ENCODE data around the gene CEBPG. TPM values are rescaled to one million over a fixed set of nuclear protein-coding genes. Genes with fewer than 3 reads are reported as not detected.

CEBPG gene
- total RNA-seq, 1 experiment from 2014 or later = 25.8 TPM

DNA sequence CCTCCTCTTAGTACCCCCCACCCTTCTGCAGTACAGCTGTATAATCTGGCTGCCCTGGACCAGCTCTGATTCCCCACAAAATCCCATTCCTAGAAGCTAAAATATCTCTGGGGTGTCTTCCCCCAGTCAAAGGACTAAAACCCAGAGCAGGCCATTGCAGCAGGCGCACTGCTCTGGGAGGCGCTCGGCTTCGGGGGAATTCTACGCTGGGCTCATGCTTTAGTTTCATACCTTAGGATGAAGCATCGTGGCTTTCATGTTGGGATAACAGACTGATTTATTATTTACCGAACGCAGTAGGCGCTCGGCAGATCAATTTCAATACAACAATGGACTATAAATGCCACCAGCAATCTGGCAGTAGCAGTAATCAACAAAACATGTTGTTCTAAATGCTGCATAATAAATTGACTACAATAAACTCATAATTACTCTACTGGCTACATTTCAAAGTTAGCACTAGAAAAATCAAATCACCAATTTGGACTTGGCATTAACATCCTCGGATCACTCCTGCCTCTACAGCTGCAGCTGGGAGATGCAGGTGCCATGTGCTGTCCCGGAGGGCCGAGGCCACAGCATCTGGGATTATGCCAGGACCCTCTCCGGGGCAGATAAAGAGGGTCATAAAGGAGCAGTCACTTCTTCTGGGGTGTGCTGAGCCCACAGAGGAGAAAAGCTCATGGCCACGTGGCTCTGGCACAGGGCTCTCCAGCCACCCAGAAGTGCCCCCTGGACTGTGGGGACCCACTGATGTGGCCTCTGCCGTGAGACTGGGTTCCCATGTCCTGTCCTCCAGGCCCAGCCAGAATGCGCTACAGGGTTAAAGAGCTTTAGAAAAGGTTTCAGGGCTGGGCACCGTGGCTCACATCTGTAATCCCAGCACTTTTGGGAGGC, 35.3 kb downstream of the CEBPG start:
- Histone ChIP-seq H3K36me3 (replicated peaks; ENCODE audit: control insufficient read depth, insufficient read depth, low read length) (no peaks in the 10 kb centered on the region), H3K27me3 (ENCODE audit: control insufficient read depth, insufficient read depth, low read length) (no peaks in the 10 kb centered on the region), H3K4me3 (ENCODE audit: insufficient read depth, low read depth, low read length) (no peak overlapping the region)
- DNase-seq = no peak

GRCh38 chr19:33409906-33410685, 36.6 kb downstream of the CEBPG start:
- Histone ChIP-seq H3K27me3 (ENCODE audit: control insufficient read depth, insufficient read depth, low read length) (no peaks in the 10 kb centered on the region), H3K4me3 (ENCODE audit: insufficient read depth, low read depth, low read length) (no peak overlapping the region), H3K36me3 (replicated peaks; ENCODE audit: control insufficient read depth, insufficient read depth, low read length) (no peaks in the 10 kb centered on the region)
- DNase-seq = no peak

GRCh38 chr19:33410915-33411401, 37.4 kb downstream of the CEBPG start:
- no peak overlapping the region for H3K4me3 ChIP-seq (ENCODE audit: insufficient read depth, low read depth, low read length)
- no peaks in the 10 kb centered on the region for H3K36me3 ChIP-seq (replicated peaks; ENCODE audit: control insufficient read depth, insufficient read depth, low read length)
- DNase-seq = no peak
- no peaks in the 10 kb centered on the region for H3K27me3 ChIP-seq (ENCODE audit: control insufficient read depth, insufficient read depth, low read length)

DNA sequence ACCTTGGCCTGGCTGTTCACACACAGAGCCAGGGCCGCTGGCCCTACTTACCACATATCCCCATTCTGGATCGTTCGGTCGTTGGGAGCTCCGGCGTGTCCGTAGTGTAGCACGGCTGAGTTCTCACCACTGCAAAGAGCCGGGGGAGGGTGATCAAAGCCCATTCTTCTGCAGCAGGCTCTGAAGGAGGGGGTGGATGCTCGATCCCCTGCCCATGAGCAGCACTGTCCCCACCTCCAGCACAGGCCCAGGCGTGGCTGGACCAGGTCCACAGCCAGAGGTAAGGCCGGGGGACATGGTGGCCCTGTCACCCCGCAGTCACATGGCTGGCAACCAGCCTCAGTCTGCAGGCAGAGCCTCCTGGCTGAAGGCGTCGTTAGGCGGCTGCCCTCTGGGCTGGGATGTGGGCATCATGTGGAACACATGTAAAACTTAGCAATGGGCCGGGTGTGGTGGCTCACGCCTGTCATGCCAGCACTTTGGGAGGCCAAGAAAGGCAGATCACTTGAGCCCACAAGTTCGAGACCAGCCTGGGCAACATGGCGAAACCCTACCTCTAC, 38.2 kb downstream of the CEBPG start:
- no peak for DNase-seq
- no peak overlapping the region for H3K4me3 ChIP-seq (ENCODE audit: insufficient read depth, low read depth, low read length)
- no peaks in the 10 kb centered on the region for H3K27me3 ChIP-seq (ENCODE audit: control insufficient read depth, insufficient read depth, low read length)
- H3K36me3 ChIP-seq (replicated peaks; ENCODE audit: control insufficient read depth, insufficient read depth, low read length) = no peaks in the 10 kb centered on the region

DNA sequence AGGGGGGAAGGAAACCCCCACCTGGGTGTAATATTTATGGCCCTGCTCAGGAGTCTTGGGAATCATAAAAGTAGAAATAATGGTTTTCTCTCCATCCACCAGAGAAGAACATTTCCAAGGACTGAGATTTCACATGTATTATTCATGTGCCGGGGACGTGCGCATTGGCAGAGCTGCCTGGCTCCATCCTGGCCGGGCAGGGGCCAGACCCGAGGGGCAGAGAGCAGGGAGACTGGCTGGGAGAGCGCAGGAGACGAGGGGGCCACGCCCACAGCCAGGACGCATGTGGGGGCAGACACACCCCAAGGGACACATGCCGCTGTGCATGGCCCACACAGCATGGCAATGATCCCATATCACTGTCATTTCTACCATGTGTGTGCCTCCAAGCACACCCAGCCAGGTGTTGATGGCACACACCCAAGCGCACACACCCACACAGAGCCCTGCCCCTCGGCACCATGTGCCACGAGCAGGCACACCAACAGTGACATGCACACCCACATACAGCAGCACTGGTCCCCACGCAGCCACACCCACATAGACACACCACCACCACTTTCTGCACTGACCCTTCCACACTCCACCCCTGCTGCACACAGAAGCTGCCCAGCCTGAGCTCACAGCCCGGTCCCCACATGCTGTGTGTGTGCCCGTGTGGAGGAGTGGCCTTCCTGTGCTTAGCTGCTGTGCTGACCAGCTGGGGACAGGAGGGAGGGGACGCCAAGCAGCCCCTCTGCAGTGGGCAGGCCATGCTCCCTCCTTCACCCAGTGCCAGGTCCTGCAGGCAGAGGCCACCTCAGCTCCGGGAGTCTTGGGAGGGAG, 39.3 kb downstream of the CEBPG start:
- no peak for DNase-seq
- H3K36me3 ChIP-seq (replicated peaks; ENCODE audit: control insufficient read depth, insufficient read depth, low read length) = no peaks in the 10 kb centered on the region
- no peaks in the 10 kb centered on the region for H3K27me3 ChIP-seq (ENCODE audit: control insufficient read depth, insufficient read depth, low read length)
- no peak overlapping the region for H3K4me3 ChIP-seq (ENCODE audit: insufficient read depth, low read depth, low read length)

GRCh38 chr19:33413426-33413725, 39.9 kb downstream of the CEBPG start:
- no peak overlapping the region for H3K4me3 ChIP-seq (ENCODE audit: insufficient read depth, low read depth, low read length)
- DNase-seq = no peak
- H3K27me3 ChIP-seq (ENCODE audit: control insufficient read depth, insufficient read depth, low read length) = no peaks in the 10 kb centered on the region
- no peaks in the 10 kb centered on the region for H3K36me3 ChIP-seq (replicated peaks; ENCODE audit: control insufficient read depth, insufficient read depth, low read length)

DNA sequence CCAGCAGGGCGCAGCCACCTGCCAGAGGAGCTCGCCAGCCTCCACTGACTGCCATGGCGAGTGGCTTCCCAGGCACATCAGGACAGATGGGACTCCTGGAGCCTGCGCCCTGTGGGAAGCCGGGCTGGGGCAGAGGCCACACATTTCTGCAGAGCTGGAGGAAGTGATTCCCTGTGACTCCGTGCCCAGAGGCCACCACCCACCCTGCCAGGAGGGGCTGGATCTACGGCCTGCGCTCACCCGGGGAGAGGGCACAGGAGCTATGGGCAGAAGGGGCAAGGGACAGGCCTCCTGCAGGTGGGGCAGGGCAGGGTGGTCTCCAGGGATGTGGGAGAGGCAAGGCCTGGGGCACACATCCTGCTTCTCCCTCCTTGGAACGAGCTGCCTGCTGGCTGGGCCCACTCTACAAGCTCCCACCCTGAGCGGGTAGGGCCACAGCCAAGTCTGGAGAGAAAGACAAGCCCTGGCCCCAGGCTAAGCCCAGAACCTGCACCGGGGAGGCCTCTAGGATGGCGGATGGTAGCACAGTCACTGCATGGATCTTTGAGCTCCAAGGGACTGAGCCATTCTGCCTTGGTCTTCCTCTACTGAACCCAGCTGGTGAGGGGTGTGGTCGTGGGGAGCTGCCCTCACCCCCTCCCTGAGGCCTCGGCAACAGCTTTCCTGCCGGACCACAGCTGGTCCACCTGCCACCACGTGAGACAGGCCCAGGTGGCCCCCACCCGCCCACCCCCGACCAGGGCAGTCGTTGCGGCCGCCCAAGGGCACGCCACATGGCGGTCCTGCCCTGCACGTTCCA, 40.6 kb downstream of the CEBPG start:
- no peak for DNase-seq
- no peak overlapping the region for H3K4me3 ChIP-seq (ENCODE audit: insufficient read depth, low read depth, low read length)
- H3K36me3 ChIP-seq (replicated peaks; ENCODE audit: control insufficient read depth, insufficient read depth, low read length) = no peaks in the 10 kb centered on the region
- no peaks in the 10 kb centered on the region for H3K27me3 ChIP-seq (ENCODE audit: control insufficient read depth, insufficient read depth, low read length)

DNA sequence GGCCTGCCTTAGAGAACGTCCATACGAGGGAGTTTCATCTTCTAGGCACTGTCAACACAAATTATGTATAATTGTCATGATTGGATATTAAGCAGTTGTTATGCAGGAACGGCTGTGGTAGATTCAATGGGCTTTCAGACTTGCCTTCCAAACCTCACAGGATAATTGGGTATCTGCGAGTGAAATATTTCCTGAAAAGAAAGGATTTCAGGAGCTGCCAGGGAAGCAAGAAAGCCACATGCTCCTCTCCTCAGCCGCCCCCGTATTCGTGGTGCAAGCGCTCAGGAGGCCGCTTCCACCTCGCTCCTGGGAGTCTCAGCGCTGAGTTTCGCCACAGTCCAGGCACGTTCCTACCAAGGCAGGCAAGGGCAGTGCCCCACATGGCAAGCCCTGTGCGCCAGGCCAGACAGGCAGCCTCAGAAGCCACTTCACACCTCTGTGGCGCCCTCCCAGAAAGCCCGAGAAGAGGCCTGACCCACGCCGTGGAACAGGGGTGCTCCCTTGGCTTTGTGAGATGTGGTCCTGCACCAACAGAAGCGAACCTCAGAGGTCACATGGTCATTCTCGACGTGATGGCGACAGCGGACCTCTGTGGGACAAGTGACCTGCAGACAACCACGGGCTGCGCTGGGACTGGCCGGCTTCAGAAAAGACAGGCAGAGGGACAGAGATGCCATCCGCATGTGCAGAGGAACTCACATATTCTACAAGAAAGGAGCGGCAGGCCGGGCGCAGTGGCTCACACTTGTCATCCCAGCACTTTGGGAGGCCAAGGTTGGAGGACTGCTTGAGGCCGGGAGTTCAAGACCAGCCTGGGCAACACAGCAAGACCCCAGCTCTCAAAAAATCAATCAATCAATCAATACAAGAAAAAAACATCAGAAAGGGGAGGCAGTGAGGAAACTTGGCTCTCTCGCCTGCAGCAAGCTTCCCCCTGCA, 41.4 kb downstream of the CEBPG start:
- no peaks in the 10 kb centered on the region for H3K27me3 ChIP-seq (ENCODE audit: control insufficient read depth, insufficient read depth, low read length)
- no peak for DNase-seq
- H3K4me3 ChIP-seq (ENCODE audit: insufficient read depth, low read depth, low read length) = no peak overlapping the region
- H3K36me3 ChIP-seq (replicated peaks; ENCODE audit: control insufficient read depth, insufficient read depth, low read length) = no peaks in the 10 kb centered on the region

DNA sequence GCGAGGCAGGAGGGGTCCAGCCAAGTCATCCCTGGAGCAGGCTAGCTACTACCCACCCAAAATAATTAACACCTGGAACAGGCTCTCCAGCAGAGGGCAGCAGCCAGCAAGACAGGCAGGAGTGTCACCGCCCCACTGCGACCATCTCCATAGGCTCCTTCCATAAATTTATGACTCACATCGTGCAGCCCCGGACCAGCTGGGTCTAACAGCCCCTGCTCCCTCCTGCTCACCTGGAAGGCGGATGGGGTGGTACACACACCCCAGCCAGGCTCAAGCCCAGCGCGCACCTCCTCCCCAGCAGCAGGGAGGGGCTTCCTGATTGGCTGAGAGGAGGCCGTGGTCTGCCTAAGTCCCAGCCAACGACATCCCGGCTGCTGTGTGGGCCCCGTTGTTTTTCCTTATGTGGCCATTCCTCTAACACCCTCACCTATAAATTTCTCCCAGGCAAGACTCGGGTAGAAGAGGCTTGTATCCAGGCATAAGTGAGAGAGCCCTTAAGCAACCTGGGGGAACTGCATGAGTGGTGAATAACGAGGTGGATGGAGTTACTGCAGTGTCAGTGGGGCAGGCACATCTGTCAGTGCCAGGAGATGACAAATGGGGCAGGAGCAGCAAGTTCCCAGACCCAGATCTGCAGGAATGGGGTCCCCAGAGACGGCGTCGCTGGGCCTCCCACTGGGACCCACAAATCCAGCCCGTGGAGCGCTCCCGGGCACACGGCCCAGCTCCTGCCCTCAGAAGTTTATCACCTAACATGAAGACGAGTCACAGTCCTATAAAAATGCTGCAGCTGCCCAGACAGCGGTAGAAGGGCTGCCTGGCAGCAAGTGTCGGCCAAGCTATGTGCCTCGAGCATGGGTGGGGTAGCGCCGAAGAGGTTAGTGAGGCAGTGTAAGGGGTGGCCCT, 43.1 kb downstream of the CEBPG start:
- DNase-seq = peak; percentile 96
- H3K4me3 ChIP-seq (ENCODE audit: insufficient read depth, low read depth, low read length) = no peak overlapping the region
- H3K36me3 ChIP-seq (replicated peaks; ENCODE audit: control insufficient read depth, insufficient read depth, low read length) = no peaks in the 10 kb centered on the region
- no peaks in the 10 kb centered on the region for H3K27me3 ChIP-seq (ENCODE audit: control insufficient read depth, insufficient read depth, low read length)

GRCh38 chr19:33417751-33418150, 44.2 kb downstream of the CEBPG start:
- Histone ChIP-seq H3K4me3 (ENCODE audit: insufficient read depth, low read depth, low read length) (no peak overlapping the region), H3K36me3 (replicated peaks; ENCODE audit: control insufficient read depth, insufficient read depth, low read length) (no peaks in the 10 kb centered on the region), H3K27me3 (ENCODE audit: control insufficient read depth, insufficient read depth, low read length) (no peaks in the 10 kb centered on the region)
- no peak for DNase-seq

DNA sequence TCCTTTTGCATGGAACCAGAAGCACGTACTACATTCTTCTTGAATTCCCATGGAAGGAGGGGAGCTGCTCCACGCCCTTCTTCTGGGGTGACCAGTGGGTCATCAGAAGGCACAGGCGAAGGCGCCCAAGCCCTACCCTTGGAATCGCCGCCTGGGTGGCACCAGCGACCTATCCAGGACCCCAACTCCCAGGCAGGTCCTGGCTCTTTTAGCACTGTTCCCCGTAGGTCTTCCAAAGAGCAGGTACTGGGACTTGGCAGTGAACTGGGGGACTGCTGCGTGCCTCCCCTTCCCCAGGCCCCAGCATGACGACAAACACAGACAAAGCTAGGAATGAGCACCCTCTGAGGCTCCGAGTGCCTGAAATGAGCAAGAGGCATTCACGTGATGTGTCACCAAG, 45.0 kb downstream of the CEBPG start:
- DNase-seq = peak; percentile 82
- Histone ChIP-seq H3K36me3 (replicated peaks; ENCODE audit: control insufficient read depth, insufficient read depth, low read length) (no peaks in the 10 kb centered on the region), H3K27me3 (ENCODE audit: control insufficient read depth, insufficient read depth, low read length) (no peaks in the 10 kb centered on the region)

More for the DNA sequence above, 45.0 kb downstream of the CEBPG start:
- no peak overlapping the region for H3K4me3 ChIP-seq (ENCODE audit: insufficient read depth, low read depth, low read length)

All from H7 (cell line).